GM23338 (cell line): ENCODE data around the gene NUDC. TPM values are rescaled to one million over a fixed set of nuclear protein-coding genes. Genes with fewer than 3 reads are reported as not detected.

Experiments used
- ATAC-seq: fragments of 200-7000 bp; cut with Tn5 transposase; 3 replicates; pipeline ENCODE4 v1.9.1; 2020
- DNase-seq: peaks from one replicate; pipeline ENCODE4 v3.0.0-alpha.2; 2015; ENCODE audit warnings: low spot score
- H2AFZ ChIP-seq: fragments of 200-600 bp; sonication (generic); 2 replicates; pipeline ENCODE4 v1.8.0; 2016; ENCODE audit warnings: antibody characterized with exemption, mild to moderate bottlenecking, moderate library complexity
- H3F3A ChIP-seq: fragments of 200-600 bp; sonication (generic); replicated peaks from 2 replicates; pipeline ENCODE4 v1.8.0; 2017; ENCODE audit warnings: antibody characterized with exemption, mixed run types, low read depth
- H3K27ac ChIP-seq: fragments of 200-600 bp; sonication (generic); 2 replicates; pipeline ENCODE4 v1.6.1; 2016; ENCODE audit warnings: low read depth
- H3K27me3 ChIP-seq: fragments of 200-600 bp; sonication (generic); 2 replicates; pipeline ENCODE4 v1.8.0; 2016; ENCODE audit warnings: mild to moderate bottlenecking, mixed run types, moderate library complexity; ENCODE audit not compliant: insufficient read depth
- H3K36me3 ChIP-seq: fragments of 200-600 bp; sonication (generic); 2 replicates; pipeline ENCODE4 v1.8.0; 2016; ENCODE audit warnings: mild to moderate bottlenecking; ENCODE audit not compliant: insufficient read depth
- H3K4me1 ChIP-seq: fragments of 200-600 bp; sonication (generic); 2 replicates; pipeline ENCODE4 v1.8.0; 2016; ENCODE audit warnings: mild to moderate bottlenecking, moderate library complexity; ENCODE audit not compliant: insufficient read depth
- H3K4me2 ChIP-seq: fragments of 200-600 bp; sonication (generic); 2 replicates; pipeline ENCODE4 v1.7.1; 2017; ENCODE audit warnings: mixed run types
- H3K4me3 ChIP-seq: fragments of 200-600 bp; sonication (generic); 2 replicates; pipeline ENCODE4 v1.6.1; 2016; ENCODE audit warnings: mixed run types
- H3K79me2 ChIP-seq: fragments of 200-600 bp; sonication (generic); replicated peaks from 2 replicates; pipeline ENCODE4 v1.8.0; 2017; ENCODE audit warnings: mild to moderate bottlenecking; ENCODE audit not compliant: insufficient read depth
- H3K9me2 ChIP-seq: fragments of 200-600 bp; sonication (generic); 2 replicates; pipeline ENCODE4 v1.8.0; 2017; ENCODE audit not compliant: insufficient read depth
- H4K20me1 ChIP-seq: fragments of 200-600 bp; sonication (generic); replicated peaks from 2 replicates; pipeline ENCODE4 v1.8.0; 2017; ENCODE audit warnings: mild to moderate bottlenecking; ENCODE audit not compliant: insufficient read depth
- H3K27ac Mint-ChIP-seq: 2 replicates; pipeline ENCODE4 v1.8.0; 2020; ENCODE audit warnings: inconsistent platforms, mild to moderate bottlenecking, moderate library complexity, mixed read lengths
- H3K27me3 Mint-ChIP-seq: 3 replicates; pipeline ENCODE4 v1.8.0; 2022; ENCODE audit warnings: low read depth, mild to moderate bottlenecking, moderate library complexity, mixed read lengths, inconsistent platforms; ENCODE audit not compliant: insufficient read depth, poor library complexity
- H3K36me3 Mint-ChIP-seq: 3 replicates; pipeline ENCODE4 v1.8.0; 2021; ENCODE audit warnings: low read depth, mild to moderate bottlenecking, inconsistent platforms, moderate library complexity, mixed read lengths
- H3K4me1 Mint-ChIP-seq: 3 replicates; pipeline ENCODE4 v1.8.0; 2020; ENCODE audit warnings: mild to moderate bottlenecking, inconsistent platforms, mixed read lengths
- H3K4me3 Mint-ChIP-seq: 3 replicates; pipeline ENCODE4 v1.8.0; 2021; ENCODE audit warnings: moderate library complexity, mild to moderate bottlenecking, inconsistent platforms, mixed read lengths
- H3K9me3 Mint-ChIP-seq: 3 replicates; pipeline ENCODE4 v1.8.0; 2020; ENCODE audit warnings: moderate library complexity, mild to moderate bottlenecking, inconsistent platforms, mixed read lengths
- CREB1 ChIP-seq: fragments of 250-450 bp; sonication (Bioruptor Pico); IDR thresholded peaks from 2 replicates; pipeline ENCODE4 v1.5.0; 2020; ENCODE audit warnings: low read depth, mild to moderate bottlenecking, moderate library complexity
- CTCF ChIP-seq, 2 experiments: fragments of 200-600 bp in 1 of 2; sonication (generic) in 1 of 2; conservative IDR thresholded peaks; 2 replicates each; pipeline versions ENCODE4 v1.5.1 to v1.6.1; 2016 to 2017; ENCODE audit warnings: antibody characterized with exemption in 2 of 2, low read depth in 2 of 2, mild to moderate bottlenecking in 2 of 2, moderate library complexity in 1 of 2
- EZH2 ChIP-seq: fragments of 200-600 bp; sonication (generic); IDR thresholded peaks from one replicate; pipeline ENCODE4 v1.8.0; 2017; ENCODE audit warnings: antibody characterized with exemption, mild to moderate bottlenecking, low read depth; ENCODE audit not compliant: unreplicated experiment
- POLR2AphosphoS5 ChIP-seq: IDR thresholded peaks from 2 replicates; pipeline ENCODE4 v1.6.1; 2016; ENCODE audit warnings: antibody characterized with exemption, low read depth
- REST ChIP-seq: IDR thresholded peaks from one replicate; pipeline ENCODE4 v1.6.1; 2018; ENCODE audit warnings: antibody characterized with exemption; ENCODE audit not compliant: unreplicated experiment
- polyA plus RNA-seq: library from polyadenylated mRNA; unstranded; fragments of >200 nt; fragmentation: Nextera tagmentation; extraction: Ambion mirVana; gene quantifications from 2 replicates; pipeline ENCODE4 v1.2.1, GENCODE V29; 2016
- total RNA-seq: library from RNA; depleted of rRNA; stranded (reverse); fragments of >200 nt; shearing (Covaris generic); gene quantifications from 2 replicates; pipeline ENCODE4 v1.2.3, GENCODE V29; 2014
- TF ChIP-seq, protein P1 (sequence below): IDR thresholded peaks from 2 replicates; pipeline ENCODE4 v1.6.1; 2016; ENCODE audit warnings: antibody characterized with exemption
- TF ChIP-seq, protein P2 (sequence below): fragments of 250-450 bp; sonication (Bioruptor Pico); IDR thresholded peaks from 2 replicates; pipeline ENCODE4 v1.5.0; 2020; ENCODE audit warnings: mild to moderate bottlenecking, moderate library complexity

The NUDC gene
- total and polyA plus RNA-seq, 2 experiments from 2014 or later, result 96.2 to 224 TPM

GRCh38 chr1:26922901-26923300, 1.4 kb downstream of the NUDC start:
- Mint-ChIP-seq H3K4me3 (peak overlapping the region; percentile 93), H3K4me1 (peaks cover 18% of the 10 kb centered on the region), H3K36me3 (peaks cover 50% of the 10 kb centered on the region), H3K9me3 (no peaks in the 10 kb centered on the region), H3K27ac (peak overlapping the region; percentile 98; the same call in 1 of the 2 replicates), H3K27me3 (peaks cover 14% of the 10 kb centered on the region)
- peaks cover 36% of the 10 kb centered on the region for H3K36me3 ChIP-seq
- peaks cover 21% of the 10 kb centered on the region; the same call in 1 of the 2 replicates for H3F3A ChIP-seq
- peaks cover 29% of the 10 kb centered on the region; the same call in 1 of the 2 replicates for H4K20me1 ChIP-seq
- H3K27ac ChIP-seq, result no peak overlapping the region
- no peaks in the 10 kb centered on the region for H3K27me3 ChIP-seq
- H2AFZ ChIP-seq, result no peak overlapping the region
- H3K4me3 ChIP-seq, result peak overlapping the region; percentile 93
- peaks cover 12% of the 10 kb centered on the region for H3K4me1 ChIP-seq
- H3K79me2 ChIP-seq, result peaks cover 59% of the 10 kb centered on the region
- H3K9me2 ChIP-seq, result no peaks in the 10 kb centered on the region
- ATAC-seq, result no peak
- H3K4me2 ChIP-seq, result peak overlapping the region; percentile 97
- no peak for DNase-seq
- TF ChIP-seq, protein P1, sequence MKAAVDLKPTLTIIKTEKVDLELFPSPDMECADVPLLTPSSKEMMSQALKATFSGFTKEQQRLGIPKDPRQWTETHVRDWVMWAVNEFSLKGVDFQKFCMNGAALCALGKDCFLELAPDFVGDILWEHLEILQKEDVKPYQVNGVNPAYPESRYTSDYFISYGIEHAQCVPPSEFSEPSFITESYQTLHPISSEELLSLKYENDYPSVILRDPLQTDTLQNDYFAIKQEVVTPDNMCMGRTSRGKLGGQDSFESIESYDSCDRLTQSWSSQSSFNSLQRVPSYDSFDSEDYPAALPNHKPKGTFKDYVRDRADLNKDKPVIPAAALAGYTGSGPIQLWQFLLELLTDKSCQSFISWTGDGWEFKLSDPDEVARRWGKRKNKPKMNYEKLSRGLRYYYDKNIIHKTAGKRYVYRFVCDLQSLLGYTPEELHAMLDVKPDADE, result no peak
- TF ChIP-seq CREB1 (no peak), REST (no peak), POLR2AphosphoS5 (no peak), EZH2 (no peak), CTCF (conservative IDR thresholded peaks at IDR 0.05; ENCODE audit: low read depth in 2 of 2) (no peak)
- TF ChIP-seq, protein P2, sequence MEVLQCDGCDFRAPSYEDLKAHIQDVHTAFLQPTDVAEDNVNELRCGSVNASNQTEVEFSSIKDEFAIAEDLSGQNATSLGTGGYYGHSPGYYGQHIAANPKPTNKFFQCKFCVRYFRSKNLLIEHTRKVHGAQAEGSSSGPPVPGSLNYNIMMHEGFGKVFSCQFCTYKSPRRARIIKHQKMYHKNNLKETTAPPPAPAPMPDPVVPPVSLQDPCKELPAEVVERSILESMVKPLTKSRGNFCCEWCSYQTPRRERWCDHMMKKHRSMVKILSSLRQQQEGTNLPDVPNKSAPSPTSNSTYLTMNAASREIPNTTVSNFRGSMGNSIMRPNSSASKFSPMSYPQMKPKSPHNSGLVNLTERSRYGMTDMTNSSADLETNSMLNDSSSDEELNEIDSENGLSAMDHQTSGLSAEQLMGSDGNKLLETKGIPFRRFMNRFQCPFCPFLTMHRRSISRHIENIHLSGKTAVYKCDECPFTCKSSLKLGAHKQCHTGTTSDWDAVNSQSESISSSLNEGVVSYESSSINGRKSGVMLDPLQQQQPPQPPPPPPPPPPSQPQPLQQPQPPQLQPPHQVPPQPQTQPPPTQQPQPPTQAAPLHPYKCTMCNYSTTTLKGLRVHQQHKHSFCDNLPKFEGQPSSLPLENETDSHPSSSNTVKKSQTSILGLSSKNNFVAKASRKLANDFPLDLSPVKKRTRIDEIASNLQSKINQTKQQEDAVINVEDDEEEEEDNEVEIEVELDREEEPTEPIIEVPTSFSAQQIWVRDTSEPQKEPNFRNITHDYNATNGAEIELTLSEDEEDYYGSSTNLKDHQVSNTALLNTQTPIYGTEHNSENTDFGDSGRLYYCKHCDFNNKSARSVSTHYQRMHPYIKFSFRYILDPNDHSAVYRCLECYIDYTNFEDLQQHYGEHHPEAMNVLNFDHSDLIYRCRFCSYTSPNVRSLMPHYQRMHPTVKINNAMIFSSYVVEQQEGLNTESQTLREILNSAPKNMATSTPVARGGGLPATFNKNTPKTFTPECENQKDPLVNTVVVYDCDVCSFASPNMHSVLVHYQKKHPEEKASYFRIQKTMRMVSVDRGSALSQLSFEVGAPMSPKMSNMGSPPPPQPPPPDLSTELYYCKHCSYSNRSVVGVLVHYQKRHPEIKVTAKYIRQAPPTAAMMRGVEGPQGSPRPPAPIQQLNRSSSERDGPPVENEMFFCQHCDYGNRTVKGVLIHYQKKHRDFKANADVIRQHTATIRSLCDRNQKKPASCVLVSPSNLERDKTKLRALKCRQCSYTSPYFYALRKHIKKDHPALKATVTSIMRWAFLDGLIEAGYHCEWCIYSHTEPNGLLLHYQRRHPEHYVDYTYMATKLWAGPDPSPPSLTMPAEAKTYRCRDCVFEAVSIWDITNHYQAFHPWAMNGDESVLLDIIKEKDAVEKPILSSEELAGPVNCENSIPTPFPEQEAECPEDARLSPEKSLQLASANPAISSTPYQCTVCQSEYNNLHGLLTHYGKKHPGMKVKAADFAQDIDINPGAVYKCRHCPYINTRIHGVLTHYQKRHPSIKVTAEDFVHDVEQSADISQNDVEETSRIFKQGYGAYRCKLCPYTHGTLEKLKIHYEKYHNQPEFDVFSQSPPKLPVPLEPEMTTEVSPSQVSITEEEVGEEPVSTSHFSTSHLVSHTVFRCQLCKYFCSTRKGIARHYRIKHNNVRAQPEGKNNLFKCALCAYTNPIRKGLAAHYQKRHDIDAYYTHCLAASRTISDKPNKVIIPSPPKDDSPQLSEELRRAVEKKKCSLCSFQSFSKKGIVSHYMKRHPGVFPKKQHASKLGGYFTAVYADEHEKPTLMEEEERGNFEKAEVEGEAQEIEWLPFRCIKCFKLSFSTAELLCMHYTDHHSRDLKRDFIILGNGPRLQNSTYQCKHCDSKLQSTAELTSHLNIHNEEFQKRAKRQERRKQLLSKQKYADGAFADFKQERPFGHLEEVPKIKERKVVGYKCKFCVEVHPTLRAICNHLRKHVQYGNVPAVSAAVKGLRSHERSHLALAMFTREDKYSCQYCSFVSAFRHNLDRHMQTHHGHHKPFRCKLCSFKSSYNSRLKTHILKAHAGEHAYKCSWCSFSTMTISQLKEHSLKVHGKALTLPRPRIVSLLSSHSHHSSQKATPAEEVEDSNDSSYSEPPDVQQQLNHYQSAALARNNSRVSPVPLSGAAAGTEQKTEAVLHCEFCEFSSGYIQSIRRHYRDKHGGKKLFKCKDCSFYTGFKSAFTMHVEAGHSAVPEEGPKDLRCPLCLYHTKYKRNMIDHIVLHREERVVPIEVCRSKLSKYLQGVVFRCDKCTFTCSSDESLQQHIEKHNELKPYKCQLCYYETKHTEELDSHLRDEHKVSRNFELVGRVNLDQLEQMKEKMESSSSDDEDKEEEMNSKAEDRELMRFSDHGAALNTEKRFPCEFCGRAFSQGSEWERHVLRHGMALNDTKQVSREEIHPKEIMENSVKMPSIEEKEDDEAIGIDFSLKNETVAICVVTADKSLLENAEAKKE (CRISPR knock-in tag), result no peak
